Gastroesophageal sphincter (tissue), 4 donors: ENCODE data around the gene TPRN. TPM values are rescaled to one million over a fixed set of nuclear protein-coding genes. Genes with fewer than 3 reads are reported as not detected.
A peak's percentile ranks its signal among the peaks of the same experiment; 100 is the strongest.

Source experiments
- ATAC-seq: fragments of 150-250 bp; one replicate; pipeline ENCODE4 v1.9.1; 2016; ENCODE audit warnings: mild to moderate bottlenecking, moderate library complexity
- H3K27ac ChIP-seq, 4 donors: fragments of 200-600 bp; sonication (generic) in 3 of 4; 1 replicate in 3 of 4; 2 replicates in 1 of 4; pipeline ENCODE4 v1.5.1; 2016 to 2019
- H3K27me3 ChIP-seq: fragments of 200-600 bp; sonication (generic); one replicate; pipeline ENCODE4 v1.5.1; 2019
- H3K36me3 ChIP-seq, 2 donors: fragments of 200-600 bp; sonication (generic); one replicate each; pipeline ENCODE4 v1.5.1; 2019; ENCODE audit warnings: control low read depth in 1 of 2
- H3K4me1 ChIP-seq, 3 donors: fragments of 200-600 bp; sonication (generic); 1 replicate in 2 of 3; 2 replicates in 1 of 3; pipeline ENCODE4 v1.5.1; 2016 to 2019; ENCODE audit warnings: control low read depth in 2 of 3
- H3K4me3 ChIP-seq, 2 donors: fragments of 200-600 bp; sonication (generic); one replicate each; pipeline ENCODE4 v1.5.1; 2019; ENCODE audit warnings: mild to moderate bottlenecking in 1 of 2, moderate library complexity in 1 of 2
- H3K9me3 ChIP-seq, 3 donors: fragments of 200-600 bp; sonication (generic); one replicate each; pipeline ENCODE4 v1.5.1; 2017 to 2019; ENCODE audit warnings: control low read depth in 2 of 3
- CTCF ChIP-seq, 4 experiments: fragments of 200-600 bp in 2 of 4; fragments of 450-650 bp in 2 of 4; sonication (generic) in 1 of 4; IDR thresholded peaks; one replicate each; pipeline ENCODE4 v1.5.1; 2017 to 2019; ENCODE audit warnings: antibody characterized with exemption in 4 of 4, mild to moderate bottlenecking in 2 of 4, moderate library complexity in 2 of 4
- EP300 ChIP-seq: sonication (generic); formaldehyde crosslinking; IDR thresholded peaks from one replicate; pipeline ENCODE4 v1.6.1; 2017; ENCODE audit warnings: antibody characterized with exemption, mild to moderate bottlenecking
- POLR2A ChIP-seq, 2 donors: fragments of 450-650 bp; IDR thresholded peaks; one replicate each; pipeline ENCODE4 v1.6.1; 2017; ENCODE audit warnings: antibody characterized with exemption in 2 of 2, mild to moderate bottlenecking in 2 of 2, moderate library complexity in 1 of 2
- POLR2AphosphoS5 ChIP-seq: sonication (generic); formaldehyde crosslinking; IDR thresholded peaks from one replicate; pipeline ENCODE4 v1.6.1; 2017; ENCODE audit warnings: antibody characterized with exemption
- WGBS, 2 donors: methylation state at CpG; one replicate each; pipeline ENCODE4 v1.1.5; 2018; ENCODE audit warnings: low coverage in 1 of 2; 5-methylcytosine and 5-hydroxymethylcytosine counted together
- total RNA-seq, 4 donors: library from RNA; depleted of rRNA; stranded (reverse); fragments of >200 nt; gene quantifications; one replicate each; pipeline ENCODE4 v1.1.0, GENCODE V29; 2016

The TPRN gene
- total RNA-seq, 4 donors from 2014 or later = 3.6 to 11.6 (median 6.1) TPM

- peak overlapping the region in 1 of 2 donors; percentile 75 for H3K4me3 ChIP-seq
- no peak for ATAC-seq
- WGBS, 2 donors = 80% methylated on average over 2 of the region's 6 CpGs; no CpG with 5 or more reads in 1 of the 2 donors
- no peaks in the 10 kb centered on the region for H3K27me3 ChIP-seq
- peaks cover 0 to 69% of the 10 kb centered on the region in 2 donors for H3K36me3 ChIP-seq
- H3K9me3 ChIP-seq = no peaks in the 10 kb centered on the region
- peaks cover 6 to 62% (median 36%) of the 10 kb centered on the region in 3 donors for H3K4me1 ChIP-seq
- H3K27ac ChIP-seq = no peak overlapping the region
- TF ChIP-seq POLR2A (IDR thresholded peaks at IDR 0.05) = no peak
- no peak for TF ChIP-seq POLR2AphosphoS5
- TF ChIP-seq EP300 = no peak
- TF ChIP-seq CTCF (IDR thresholded peaks at IDR 0.05) = no peak
Measured at GRCh38 chr9:137186385-137186784, 14.2 kb downstream of the TPRN start.

GRCh38 chr9:137185921-137186320 lies 14.6 kb downstream of the TPRN start:
- Histone ChIP-seq H3K36me3 (peaks cover 0 to 69% of the 10 kb centered on the region in 2 donors), H3K27me3 (no peaks in the 10 kb centered on the region), H3K9me3 (no peaks in the 10 kb centered on the region), H3K4me3 (no peak overlapping the region), H3K27ac (no peak overlapping the region), H3K4me1 (peaks cover 6 to 57% (median 36%) of the 10 kb centered on the region in 3 donors)
- TF ChIP-seq POLR2A (IDR thresholded peaks at IDR 0.05) = no peak
- TF ChIP-seq POLR2AphosphoS5 = no peak
- no peak for TF ChIP-seq CTCF (IDR thresholded peaks at IDR 0.05)
- no peak for TF ChIP-seq EP300
- no peak for ATAC-seq
- WGBS, 2 donors = 71% methylated on average over 5 of the region's 19 CpGs; no CpG with 5 or more reads in 1 of the 2 donors

GRCh38 chr9:137184881-137185660 lies 15.5 kb downstream of the TPRN start:
- TF ChIP-seq POLR2AphosphoS5 (no peak), POLR2A (IDR thresholded peaks at IDR 0.05) (no peak), EP300 (no peak), CTCF (IDR thresholded peaks at IDR 0.05) (no peak)
- peaks cover 0 to 69% of the 10 kb centered on the region in 2 donors for H3K36me3 ChIP-seq

GRCh38 chr9:137183980-137184595 lies 16.5 kb downstream of the TPRN start:
- no peak for ATAC-seq
- H3K27ac ChIP-seq = no peak overlapping the region
- no peak for TF ChIP-seq POLR2AphosphoS5
- TF ChIP-seq CTCF (IDR thresholded peaks at IDR 0.05) = no peak
- no peaks in the 10 kb centered on the region for H3K27me3 ChIP-seq
- no peaks in the 10 kb centered on the region for H3K9me3 ChIP-seq
- 86% methylated on average over 20 of the region's 27 CpGs; no CpG with 5 or more reads in 1 of the 2 donors for WGBS, 2 donors
- H3K36me3 ChIP-seq = peaks cover 0 to 75% of the 10 kb centered on the region in 2 donors
- H3K4me1 ChIP-seq = peaks cover 0 to 39% (median 22%) of the 10 kb centered on the region in 3 donors
- no peak overlapping the region for H3K4me3 ChIP-seq

More at GRCh38 chr9:137184881-137185660, 15.5 kb downstream of the TPRN start:
- ATAC-seq = no peak
- Histone ChIP-seq H3K27ac (no peak overlapping the region), H3K4me1 (peaks cover 6 to 49% (median 32%) of the 10 kb centered on the region in 3 donors), H3K27me3 (no peaks in the 10 kb centered on the region), H3K4me3 (no peak overlapping the region), H3K9me3 (no peaks in the 10 kb centered on the region)
- 83% methylated on average over 19 of the region's 48 CpGs; no CpG with 5 or more reads in 1 of the 2 donors for WGBS, 2 donors
